GM08714 (cell line): ENCODE measurements around the gene PNKD.

Source experiments
- H3K4me3 ChIP-seq: fragments of 200-500 bp; sonication (Bioruptor generic); 2 replicates; pipeline ENCODE4 v1.5.1; 2014; ENCODE audit warnings: mild to moderate bottlenecking, low read length, inconsistent platforms
- ZNF274 ChIP-seq: IDR thresholded peaks from 2 replicates; pipeline ENCODE4 v1.6.1; 2012; ENCODE audit warnings: mild to moderate bottlenecking, low read depth, low read length

Gene PNKD

GRCh38 chr2:218244665-218245064, 25.7 kb upstream of the PNKD start:
- no peak overlapping the region for H3K4me3 ChIP-seq

DNA sequence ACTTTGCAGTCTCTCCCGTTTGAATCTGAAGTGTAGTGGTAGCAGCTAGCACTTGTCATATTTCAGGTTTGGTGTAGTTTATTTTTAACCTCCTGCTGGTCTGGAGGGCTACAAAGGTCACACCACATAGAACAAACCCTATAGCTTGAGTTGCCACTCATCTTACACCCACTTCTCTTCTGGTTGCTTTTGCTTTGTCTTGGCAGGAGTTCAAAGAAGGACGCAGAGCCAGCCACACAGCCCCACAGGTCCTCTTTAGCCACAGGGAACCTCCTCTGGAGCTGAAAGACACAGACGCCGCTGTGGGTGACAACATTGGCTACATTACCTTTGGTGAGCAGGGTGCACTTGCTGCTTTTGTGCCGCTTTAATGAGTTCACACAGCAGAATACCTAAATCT, 25.1 kb upstream of the PNKD start:
- TF ChIP-seq ZNF274 = no peak
- no peak overlapping the region for H3K4me3 ChIP-seq

More at GRCh38 chr2:218244665-218245064, 25.7 kb upstream of the PNKD start:
- no peak for TF ChIP-seq ZNF274

- no peak for TF ChIP-seq ZNF274
- no peak overlapping the region for H3K4me3 ChIP-seq
Observed at GRCh38 chr2:218249691-218250090, 20.6 kb upstream of the PNKD start.

- no peak for TF ChIP-seq ZNF274
- no peak overlapping the region for H3K4me3 ChIP-seq
Observed at GRCh38 chr2:218252509-218253231, 17.6 kb upstream of the PNKD start.

GRCh38 chr2:218253232-218253625, 17.1 kb upstream of the PNKD start:
- no peak overlapping the region for H3K4me3 ChIP-seq
- TF ChIP-seq ZNF274 = no peak

- TF ChIP-seq ZNF274 = no peak
- no peak overlapping the region for H3K4me3 ChIP-seq
Observed at GRCh38 chr2:218255446-218255845, 14.9 kb upstream of the PNKD start.

DNA sequence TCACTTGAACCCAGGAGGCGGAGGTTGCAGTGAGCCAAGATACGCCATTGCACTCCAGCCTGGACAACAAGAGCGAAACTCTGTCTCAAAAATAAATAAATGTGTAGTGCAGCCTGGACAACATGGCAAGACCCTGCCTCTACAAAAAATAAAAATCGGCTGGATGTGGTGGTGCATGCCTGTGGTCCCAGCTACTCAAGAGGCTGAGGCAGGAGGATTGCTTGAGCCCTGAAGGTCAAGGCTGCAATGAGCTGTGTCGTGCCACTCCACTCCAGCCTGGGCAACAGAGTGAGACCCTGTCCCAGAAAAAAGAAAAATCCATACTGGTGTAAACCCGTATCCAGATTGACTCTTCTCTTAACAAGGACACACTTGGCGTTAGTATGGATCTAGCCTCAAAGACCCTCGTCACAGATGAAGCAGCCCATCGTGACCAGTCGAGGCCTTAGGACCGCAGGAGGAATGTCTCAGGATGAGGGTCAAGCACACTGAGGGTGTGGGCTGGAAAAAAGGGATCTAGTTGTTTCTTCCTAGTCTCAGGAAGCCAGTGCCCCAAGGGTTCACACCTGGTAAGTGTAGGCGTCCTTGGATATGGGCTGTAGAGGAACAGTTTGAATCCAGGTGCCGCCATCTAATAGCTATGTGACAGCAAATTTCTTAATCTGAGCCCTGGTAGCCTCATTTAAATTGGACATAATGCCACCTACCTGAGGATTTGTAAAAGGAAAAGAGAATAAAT, 13.5 kb upstream of the PNKD start:
- H3K4me3 ChIP-seq = no peak overlapping the region
- TF ChIP-seq ZNF274 = no peak

- H3K4me3 ChIP-seq = no peak overlapping the region
- no peak for TF ChIP-seq ZNF274
Observed at GRCh38 chr2:218257390-218257981, 12.8 kb upstream of the PNKD start.

DNA sequence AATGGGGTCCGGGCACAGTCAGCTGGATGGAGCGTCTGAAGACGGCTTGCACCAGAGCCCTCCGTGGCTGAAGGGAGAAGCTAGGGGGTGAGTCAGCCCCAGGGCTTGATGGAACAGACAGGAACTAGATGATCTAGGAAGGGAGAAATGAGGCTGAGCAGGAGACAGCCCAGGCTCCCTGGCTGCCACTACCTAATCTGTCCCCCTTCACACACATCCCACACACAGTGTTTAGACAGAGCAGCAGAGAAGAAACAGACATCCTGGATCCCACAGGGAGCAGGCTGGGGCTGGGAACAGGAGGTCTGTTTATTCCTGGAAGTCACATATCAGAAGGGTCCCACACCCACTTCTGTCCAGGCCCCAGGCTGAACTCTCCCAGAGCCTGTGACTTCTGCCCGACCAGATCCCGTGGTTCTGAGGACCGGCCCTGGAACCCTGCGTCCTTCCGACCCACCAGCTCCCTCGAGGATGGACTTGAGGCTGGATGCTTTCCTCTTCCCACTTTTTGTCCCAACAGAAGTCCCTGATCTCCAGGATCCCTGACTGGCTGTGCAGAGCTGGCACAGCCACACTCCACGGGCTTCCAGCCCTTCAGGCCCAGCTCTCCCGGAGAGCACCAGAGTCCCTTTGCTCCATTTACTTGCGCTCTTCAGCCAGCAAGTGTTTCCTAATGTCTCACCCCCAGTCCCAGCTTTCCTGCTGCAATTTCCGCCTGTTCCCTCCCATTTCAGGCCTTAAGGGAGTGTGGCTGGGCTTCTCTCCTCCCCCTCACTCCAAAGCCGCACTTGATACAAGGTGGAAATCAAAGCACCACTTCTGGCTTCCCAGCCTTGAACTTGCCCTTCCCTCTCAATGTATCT, 11.0 kb upstream of the PNKD start:
- no peak overlapping the region for H3K4me3 ChIP-seq
- no peak for TF ChIP-seq ZNF274

GRCh38 chr2:218260166-218260565, 10.2 kb upstream of the PNKD start:
- no peak for TF ChIP-seq ZNF274
- H3K4me3 ChIP-seq = no peak overlapping the region

DNA sequence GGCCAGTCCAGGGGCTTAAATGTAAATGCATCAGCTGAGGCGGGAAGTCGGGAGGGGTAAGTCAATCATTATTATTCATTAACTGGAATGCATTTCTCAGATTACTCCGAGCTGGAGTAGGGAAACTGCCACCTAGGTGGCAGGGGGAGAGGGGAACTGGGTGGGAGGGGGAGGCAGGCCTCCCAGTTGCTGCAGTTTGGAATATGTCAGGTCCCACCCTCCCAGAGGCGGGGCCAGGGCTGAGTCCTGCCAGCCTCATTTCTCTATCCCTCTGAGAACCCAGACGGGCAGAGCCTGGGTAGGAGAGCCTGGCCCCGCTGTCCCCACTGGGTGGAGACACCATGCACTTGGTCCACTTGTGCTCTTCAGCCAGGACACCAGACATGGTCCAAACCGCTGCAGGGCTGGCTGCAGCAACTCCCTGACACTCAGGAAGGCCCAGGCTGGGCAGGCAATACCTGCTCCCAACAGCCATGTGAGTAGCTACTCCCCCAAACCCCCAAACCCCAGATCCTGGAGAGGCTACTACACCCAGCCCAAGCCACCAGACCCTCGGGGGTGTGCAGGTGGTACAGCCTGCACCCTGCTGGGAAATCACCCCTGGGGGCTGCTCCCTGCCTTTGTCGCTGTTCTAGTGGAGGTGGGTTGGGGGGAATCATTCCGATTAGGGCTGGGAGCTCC, 9.4 kb upstream of the PNKD start, which contains the start of gene GPBAR1:
Gene GPBAR1 (plus strand): TSS at position 274 of the 681 bp plus-strand sequence. CDS start 1,710 bp downstream, outside the sequence.
- no peak within 1 kb of the TSS for H3K4me3 ChIP-seq
- TF ChIP-seq ZNF274 = no peak

DNA sequence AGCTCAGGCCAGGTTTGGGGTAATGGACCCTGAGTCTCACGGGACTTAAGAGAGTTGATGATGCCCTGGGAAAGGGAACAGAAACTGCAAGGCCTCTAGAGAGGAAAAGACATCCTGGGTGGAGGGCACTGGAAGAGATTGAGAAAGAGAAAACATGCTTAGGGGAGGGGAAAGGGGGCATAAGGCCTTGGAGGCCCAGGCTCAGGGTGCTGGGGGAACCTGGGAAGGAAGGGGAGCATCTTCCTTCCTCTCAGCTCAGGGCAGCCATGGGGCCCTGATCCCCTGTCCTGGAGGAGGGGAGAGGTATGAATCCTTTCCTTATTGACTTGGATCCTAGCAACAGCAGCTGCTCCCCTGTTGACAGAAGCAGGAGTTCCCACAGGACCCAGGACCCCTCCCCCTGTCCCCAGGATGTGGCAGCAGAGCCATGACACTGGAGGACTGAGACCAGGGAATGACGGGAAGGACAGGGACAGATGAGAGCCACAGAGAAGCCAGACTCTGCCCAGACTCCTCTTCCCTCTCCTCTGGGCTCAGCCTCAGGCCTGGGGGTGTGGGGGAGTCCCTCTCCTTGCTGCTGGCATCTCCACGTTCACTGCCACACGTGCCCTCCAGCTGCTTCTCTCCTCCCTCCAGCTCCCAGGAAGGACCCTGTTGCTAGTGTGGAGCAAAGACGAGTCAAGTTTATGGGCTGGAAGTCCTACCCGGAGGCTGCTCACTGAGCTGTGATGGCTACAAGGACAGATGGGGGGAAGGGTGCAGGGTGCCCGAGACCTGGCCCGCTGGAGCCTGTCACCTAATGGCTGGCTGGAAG, 8.7 kb upstream of the PNKD start:
- no peak for TF ChIP-seq ZNF274
- H3K4me3 ChIP-seq = no peak overlapping the region

- TF ChIP-seq ZNF274 = no peak
- H3K4me3 ChIP-seq = no peak overlapping the region
Observed at GRCh38 chr2:218262237-218262600, 8.1 kb upstream of the PNKD start.
